Glutamatergic neuron (in vitro differentiated cells): ENCODE results near the gene SLC26A3. TPM values are rescaled to one million over a fixed set of nuclear protein-coding genes. Genes with fewer than 3 reads are reported as not detected.

ENCODE experiments used
- DNase-seq: peaks from one replicate; pipeline ENCODE4 v3.0.0; 2022
- H3K27ac Mint-ChIP-seq: one replicate; pipeline ENCODE4 v1.8.0; 2020; ENCODE audit warnings: mild to moderate bottlenecking, mixed read lengths, inconsistent platforms; ENCODE audit not compliant: unreplicated experiment
- H3K27me3 Mint-ChIP-seq: one replicate; pipeline ENCODE4 v1.8.0; 2020; ENCODE audit warnings: mild to moderate bottlenecking, moderate library complexity, mixed read lengths, inconsistent platforms; ENCODE audit not compliant: unreplicated experiment
- H3K36me3 Mint-ChIP-seq: one replicate; pipeline ENCODE4 v1.8.0; 2020; ENCODE audit warnings: mild to moderate bottlenecking, mixed read lengths, inconsistent platforms; ENCODE audit not compliant: unreplicated experiment
- H3K4me1 Mint-ChIP-seq: one replicate; pipeline ENCODE4 v1.8.0; 2020; ENCODE audit warnings: mild to moderate bottlenecking, low read depth, mixed read lengths, inconsistent platforms; ENCODE audit not compliant: unreplicated experiment
- H3K4me3 Mint-ChIP-seq: one replicate; pipeline ENCODE4 v1.8.0; 2020; ENCODE audit warnings: mild to moderate bottlenecking, mixed read lengths, inconsistent platforms; ENCODE audit not compliant: unreplicated experiment
- H3K9me3 Mint-ChIP-seq: one replicate; pipeline ENCODE4 v1.8.0; 2020; ENCODE audit warnings: mild to moderate bottlenecking, moderate library complexity, mixed read lengths, inconsistent platforms; ENCODE audit not compliant: unreplicated experiment
- total RNA-seq: library from RNA; stranded (reverse); fragmentation: NEBNext Ultra II Directional; extraction: Animal tissue kit (Norgen Biotek cat#: 25700); gene quantifications from one replicate; pipeline ENCODE4 v1.2.1, GENCODE V29; 2021; ENCODE audit not compliant: unreplicated experiment
- TF ChIP-seq, protein P1 (sequence below): fragments of 200-600 bp; sonication (generic); IDR thresholded peaks from one replicate; pipeline ENCODE4 v1.5.0; 2021; ENCODE audit not compliant: partially characterized antibody, unreplicated experiment

The SLC26A3 gene
- total RNA-seq, 1 donor from 2014 or later, result not detected

DNA sequence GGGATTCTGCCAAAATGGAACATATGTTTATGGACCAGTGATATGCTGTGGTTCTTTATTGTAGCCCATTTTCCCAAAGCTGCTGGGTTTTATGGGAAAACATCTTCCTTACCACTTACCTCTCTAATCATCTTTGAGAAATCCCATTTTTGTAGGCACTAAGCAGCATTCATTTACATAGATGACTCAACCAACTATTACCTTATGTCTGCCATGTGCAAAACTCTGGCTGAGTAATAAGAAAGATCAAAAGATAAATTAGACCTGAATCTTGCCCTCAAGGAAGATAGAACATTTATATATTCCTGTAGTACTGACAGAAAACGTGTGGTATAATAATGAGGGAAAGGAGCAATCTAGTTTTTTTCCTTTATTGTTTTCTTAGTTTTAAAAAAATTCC, 34.8 kb downstream of the SLC26A3 start:
- TF ChIP-seq, protein P1, sequence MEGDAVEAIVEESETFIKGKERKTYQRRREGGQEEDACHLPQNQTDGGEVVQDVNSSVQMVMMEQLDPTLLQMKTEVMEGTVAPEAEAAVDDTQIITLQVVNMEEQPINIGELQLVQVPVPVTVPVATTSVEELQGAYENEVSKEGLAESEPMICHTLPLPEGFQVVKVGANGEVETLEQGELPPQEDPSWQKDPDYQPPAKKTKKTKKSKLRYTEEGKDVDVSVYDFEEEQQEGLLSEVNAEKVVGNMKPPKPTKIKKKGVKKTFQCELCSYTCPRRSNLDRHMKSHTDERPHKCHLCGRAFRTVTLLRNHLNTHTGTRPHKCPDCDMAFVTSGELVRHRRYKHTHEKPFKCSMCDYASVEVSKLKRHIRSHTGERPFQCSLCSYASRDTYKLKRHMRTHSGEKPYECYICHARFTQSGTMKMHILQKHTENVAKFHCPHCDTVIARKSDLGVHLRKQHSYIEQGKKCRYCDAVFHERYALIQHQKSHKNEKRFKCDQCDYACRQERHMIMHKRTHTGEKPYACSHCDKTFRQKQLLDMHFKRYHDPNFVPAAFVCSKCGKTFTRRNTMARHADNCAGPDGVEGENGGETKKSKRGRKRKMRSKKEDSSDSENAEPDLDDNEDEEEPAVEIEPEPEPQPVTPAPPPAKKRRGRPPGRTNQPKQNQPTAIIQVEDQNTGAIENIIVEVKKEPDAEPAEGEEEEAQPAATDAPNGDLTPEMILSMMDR, result no peak
- Mint-ChIP-seq H3K4me3 (no peak overlapping the region), H3K4me1 (no peaks in the 10 kb centered on the region), H3K27me3 (no peaks in the 10 kb centered on the region), H3K36me3 (no peaks in the 10 kb centered on the region), H3K9me3 (no peaks in the 10 kb centered on the region), H3K27ac (no peak overlapping the region)
- DNase-seq, result no peak

DNA sequence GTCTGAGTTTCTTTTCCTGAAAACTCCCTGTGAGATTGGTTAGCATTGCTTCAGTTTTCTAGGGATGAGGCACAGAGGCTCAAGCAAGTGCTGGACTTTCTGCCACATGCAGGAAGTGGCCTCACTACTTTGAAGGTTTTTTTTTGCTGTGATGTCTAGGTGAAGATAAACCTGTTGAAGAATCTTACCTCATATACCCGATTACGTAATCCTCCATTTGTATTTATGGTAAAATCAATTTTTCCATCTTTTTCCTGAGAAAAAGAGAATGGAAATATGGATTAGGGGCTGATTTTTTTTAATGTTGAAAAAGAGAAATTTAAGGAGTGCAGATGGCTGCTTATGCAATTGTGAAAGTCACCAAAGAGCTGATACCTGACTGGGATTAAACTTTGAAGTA, 35.6 kb downstream of the SLC26A3 start:
- no peak overlapping the region for H3K4me3 Mint-ChIP-seq
- no peak overlapping the region for H3K27ac Mint-ChIP-seq

GRCh38 chr7:107758667-107759066, 44.4 kb downstream of the SLC26A3 start:
- Mint-ChIP-seq H3K9me3 (no peaks in the 10 kb centered on the region), H3K27ac (no peak overlapping the region), H3K4me3 (no peak overlapping the region), H3K27me3 (no peaks in the 10 kb centered on the region), H3K36me3 (no peaks in the 10 kb centered on the region), H3K4me1 (no peaks in the 10 kb centered on the region)
- DNase-seq, result no peak
- TF ChIP-seq, protein P1, result no peak

More for the DNA sequence above, 35.6 kb downstream of the SLC26A3 start:
- Mint-ChIP-seq H3K36me3 (no peaks in the 10 kb centered on the region), H3K27me3 (no peaks in the 10 kb centered on the region), H3K4me1 (no peaks in the 10 kb centered on the region), H3K9me3 (no peaks in the 10 kb centered on the region)
- TF ChIP-seq, protein P1, result no peak
- DNase-seq, result no peak

DNA sequence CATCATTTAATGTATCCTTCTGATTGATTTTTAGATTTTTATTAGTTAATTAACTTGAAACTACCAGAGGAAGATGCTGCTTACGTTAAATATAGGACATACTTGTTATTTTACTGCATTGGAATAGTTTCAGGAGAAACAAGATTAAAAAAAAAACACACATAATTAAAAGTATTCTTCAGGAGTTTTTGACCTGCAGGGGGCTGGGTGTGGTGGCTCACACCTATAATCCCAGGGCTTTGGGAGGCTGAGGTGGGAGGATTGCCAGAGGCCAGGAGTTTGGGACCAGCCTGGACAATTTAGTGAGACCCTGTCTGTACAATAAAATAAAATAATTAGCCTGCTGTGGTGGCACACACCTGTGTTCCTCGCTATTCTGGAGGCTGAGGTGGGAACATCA, 48.4 kb downstream of the SLC26A3 start:
- H3K4me3 Mint-ChIP-seq, result no peak overlapping the region
- H3K9me3 Mint-ChIP-seq, result no peaks in the 10 kb centered on the region
- H3K27ac Mint-ChIP-seq, result no peak overlapping the region
- DNase-seq, result no peak
- TF ChIP-seq, protein P1, result peak; percentile 33
- H3K27me3 Mint-ChIP-seq, result no peaks in the 10 kb centered on the region
- no peaks in the 10 kb centered on the region for H3K36me3 Mint-ChIP-seq
- H3K4me1 Mint-ChIP-seq, result no peaks in the 10 kb centered on the region

GRCh38 chr7:107751113-107751512, 51.9 kb downstream of the SLC26A3 start:
- Mint-ChIP-seq H3K27me3 (no peaks in the 10 kb centered on the region), H3K4me1 (no peaks in the 10 kb centered on the region), H3K27ac (no peak overlapping the region), H3K36me3 (no peaks in the 10 kb centered on the region), H3K9me3 (no peaks in the 10 kb centered on the region), H3K4me3 (no peak overlapping the region)
- DNase-seq, result no peak
- TF ChIP-seq, protein P1, result no peak
